ENCODE results near the gene TNIK.

The TNIK gene

GRCh38 chr3:171353423-171353822 is 106.8 kb downstream of the TNIK start:
- DNase-seq (ENCODE audit: low spot score), result no peak
- TF ChIP-seq, protein P1, sequence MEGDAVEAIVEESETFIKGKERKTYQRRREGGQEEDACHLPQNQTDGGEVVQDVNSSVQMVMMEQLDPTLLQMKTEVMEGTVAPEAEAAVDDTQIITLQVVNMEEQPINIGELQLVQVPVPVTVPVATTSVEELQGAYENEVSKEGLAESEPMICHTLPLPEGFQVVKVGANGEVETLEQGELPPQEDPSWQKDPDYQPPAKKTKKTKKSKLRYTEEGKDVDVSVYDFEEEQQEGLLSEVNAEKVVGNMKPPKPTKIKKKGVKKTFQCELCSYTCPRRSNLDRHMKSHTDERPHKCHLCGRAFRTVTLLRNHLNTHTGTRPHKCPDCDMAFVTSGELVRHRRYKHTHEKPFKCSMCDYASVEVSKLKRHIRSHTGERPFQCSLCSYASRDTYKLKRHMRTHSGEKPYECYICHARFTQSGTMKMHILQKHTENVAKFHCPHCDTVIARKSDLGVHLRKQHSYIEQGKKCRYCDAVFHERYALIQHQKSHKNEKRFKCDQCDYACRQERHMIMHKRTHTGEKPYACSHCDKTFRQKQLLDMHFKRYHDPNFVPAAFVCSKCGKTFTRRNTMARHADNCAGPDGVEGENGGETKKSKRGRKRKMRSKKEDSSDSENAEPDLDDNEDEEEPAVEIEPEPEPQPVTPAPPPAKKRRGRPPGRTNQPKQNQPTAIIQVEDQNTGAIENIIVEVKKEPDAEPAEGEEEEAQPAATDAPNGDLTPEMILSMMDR (IDR thresholded peaks at IDR 0.05; ENCODE audit: borderline replicate concordance, control extremely low read depth, extremely low read depth, insufficient read depth, missing control alignments), result no peak
- in situ Hi-C loops (cut with MboI; ENCODE audit: low sequenced_read_pairs, unreplicated experiment), result no loop called here

DNA sequence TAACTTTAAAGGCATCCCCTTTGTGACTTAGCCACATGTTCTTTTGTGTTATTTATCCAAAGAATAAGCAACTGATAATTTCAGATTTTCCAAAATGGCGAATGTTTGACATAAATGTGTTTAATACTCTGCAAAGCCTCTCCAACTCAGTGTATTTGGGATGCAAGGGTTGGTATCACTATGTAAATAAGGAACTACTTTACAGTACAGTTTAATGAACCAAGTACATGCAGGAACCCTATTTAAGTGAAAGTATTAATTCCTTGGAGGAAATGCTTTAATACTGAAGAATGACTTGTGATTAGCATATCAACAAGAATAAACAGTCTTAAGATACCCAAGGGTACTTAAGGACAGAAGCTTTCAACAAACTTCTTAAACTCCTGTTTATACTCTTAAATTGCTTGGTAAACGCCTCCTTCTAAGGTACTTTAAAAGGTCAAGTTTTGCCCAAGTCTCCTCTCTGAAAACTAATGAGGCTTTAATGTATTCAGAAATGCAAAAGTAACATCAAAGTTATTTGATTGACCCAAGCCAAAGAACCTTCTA is 107.7 kb downstream of the TNIK start:
- no peak for DNase-seq (ENCODE audit: low spot score)
- in situ Hi-C loops (cut with MboI; ENCODE audit: low sequenced_read_pairs, unreplicated experiment), result no loop called here
- TF ChIP-seq, protein P1 (IDR thresholded peaks at IDR 0.05; ENCODE audit: borderline replicate concordance, control extremely low read depth, extremely low read depth, insufficient read depth, missing control alignments), result no peak

DNA sequence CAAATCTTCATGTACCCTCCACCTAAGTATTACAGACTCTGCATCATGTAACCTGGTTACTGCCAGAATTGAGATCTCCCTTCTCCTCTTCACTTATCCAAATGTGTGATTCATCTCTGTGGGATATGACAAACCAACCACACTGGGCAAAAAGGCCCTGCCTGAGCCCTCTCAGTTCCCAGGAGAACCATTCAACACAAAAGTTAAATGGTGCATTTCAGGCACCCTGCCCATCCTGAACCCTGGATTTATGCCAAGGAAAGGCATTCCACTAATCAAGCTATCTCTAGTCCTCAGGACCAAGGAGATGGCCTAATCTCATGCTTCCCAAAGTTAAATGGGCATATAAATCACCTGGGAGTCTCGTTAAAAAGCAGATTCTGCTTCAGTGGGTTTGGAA is 108.5 kb downstream of the TNIK start:
- in situ Hi-C loops (cut with MboI; ENCODE audit: low sequenced_read_pairs, unreplicated experiment), result no loop called here
- no peak for DNase-seq (ENCODE audit: low spot score)
- TF ChIP-seq, protein P1 (IDR thresholded peaks at IDR 0.05; ENCODE audit: borderline replicate concordance, control extremely low read depth, extremely low read depth, insufficient read depth, missing control alignments), result no peak

DNA sequence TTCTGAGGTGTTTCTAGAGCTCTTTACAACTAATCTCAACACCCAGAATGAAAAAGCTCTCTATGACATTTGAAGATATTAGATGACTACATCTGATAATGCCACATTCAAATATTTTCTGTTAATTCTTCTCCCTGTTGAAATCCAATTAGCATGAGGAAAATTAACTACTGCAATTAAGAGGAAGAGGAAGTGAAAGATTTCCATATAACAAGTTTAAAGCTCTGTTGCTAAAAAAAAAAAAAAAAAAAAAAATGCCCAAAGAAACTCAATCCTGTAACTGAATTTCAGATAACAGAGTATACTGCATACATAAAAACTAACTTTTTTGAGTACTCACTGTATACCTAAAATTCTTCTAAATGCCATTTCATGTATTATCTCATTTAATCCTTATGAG is 109.8 kb downstream of the TNIK start:
- DNase-seq (ENCODE audit: low spot score), result no peak
- in situ Hi-C loops (cut with MboI; ENCODE audit: low sequenced_read_pairs, unreplicated experiment), result no loop called here
- TF ChIP-seq, protein P1 (IDR thresholded peaks at IDR 0.05; ENCODE audit: borderline replicate concordance, control extremely low read depth, extremely low read depth, insufficient read depth, missing control alignments), result no peak

GRCh38 chr3:171349392-171349791 is 110.8 kb downstream of the TNIK start:
- in situ Hi-C loops (cut with MboI; ENCODE audit: low sequenced_read_pairs, unreplicated experiment), result no loop called here

GRCh38 chr3:171348121-171348520 is 112.1 kb downstream of the TNIK start:
- in situ Hi-C loops (cut with MboI; ENCODE audit: low sequenced_read_pairs, unreplicated experiment), result no loop called here
- TF ChIP-seq, protein P1 (IDR thresholded peaks at IDR 0.05; ENCODE audit: borderline replicate concordance, control extremely low read depth, extremely low read depth, insufficient read depth, missing control alignments), result no peak
- no peak for DNase-seq (ENCODE audit: low spot score)

More at GRCh38 chr3:171349392-171349791, 110.8 kb downstream of the TNIK start:
- TF ChIP-seq, protein P1 (IDR thresholded peaks at IDR 0.05; ENCODE audit: borderline replicate concordance, control extremely low read depth, extremely low read depth, insufficient read depth, missing control alignments), result no peak
- no peak for DNase-seq (ENCODE audit: low spot score)

Data from GM13976 (cell line).